GM23338 (cell line): Measurements from ENCODE around the gene ANKRD13C. TPM values are rescaled to one million over a fixed set of nuclear protein-coding genes. Genes with fewer than 3 reads are reported as not detected.

Source experiments
- ATAC-seq: fragments of 200-7000 bp; cut with Tn5 transposase; 3 replicates; pipeline ENCODE4 v1.9.1; 2020
- DNase-seq: peaks from one replicate; pipeline ENCODE4 v3.0.0-alpha.2; 2015; ENCODE audit warnings: low spot score
- H2AFZ ChIP-seq: fragments of 200-600 bp; sonication (generic); 2 replicates; pipeline ENCODE4 v1.8.0; 2016; ENCODE audit warnings: antibody characterized with exemption, mild to moderate bottlenecking, moderate library complexity
- H3F3A ChIP-seq: fragments of 200-600 bp; sonication (generic); replicated peaks from 2 replicates; pipeline ENCODE4 v1.8.0; 2017; ENCODE audit warnings: antibody characterized with exemption, mixed run types, low read depth
- H3K27ac ChIP-seq: fragments of 200-600 bp; sonication (generic); 2 replicates; pipeline ENCODE4 v1.6.1; 2016; ENCODE audit warnings: low read depth
- H3K27me3 ChIP-seq: fragments of 200-600 bp; sonication (generic); 2 replicates; pipeline ENCODE4 v1.8.0; 2016; ENCODE audit warnings: mild to moderate bottlenecking, mixed run types, moderate library complexity; ENCODE audit not compliant: insufficient read depth
- H3K36me3 ChIP-seq: fragments of 200-600 bp; sonication (generic); 2 replicates; pipeline ENCODE4 v1.8.0; 2016; ENCODE audit warnings: mild to moderate bottlenecking; ENCODE audit not compliant: insufficient read depth
- H3K4me1 ChIP-seq: fragments of 200-600 bp; sonication (generic); 2 replicates; pipeline ENCODE4 v1.8.0; 2016; ENCODE audit warnings: mild to moderate bottlenecking, moderate library complexity; ENCODE audit not compliant: insufficient read depth
- H3K4me2 ChIP-seq: fragments of 200-600 bp; sonication (generic); 2 replicates; pipeline ENCODE4 v1.7.1; 2017; ENCODE audit warnings: mixed run types
- H3K4me3 ChIP-seq: fragments of 200-600 bp; sonication (generic); 2 replicates; pipeline ENCODE4 v1.6.1; 2016; ENCODE audit warnings: mixed run types
- H3K79me2 ChIP-seq: fragments of 200-600 bp; sonication (generic); replicated peaks from 2 replicates; pipeline ENCODE4 v1.8.0; 2017; ENCODE audit warnings: mild to moderate bottlenecking; ENCODE audit not compliant: insufficient read depth
- H3K9me2 ChIP-seq: fragments of 200-600 bp; sonication (generic); 2 replicates; pipeline ENCODE4 v1.8.0; 2017; ENCODE audit not compliant: insufficient read depth
- H4K20me1 ChIP-seq: fragments of 200-600 bp; sonication (generic); replicated peaks from 2 replicates; pipeline ENCODE4 v1.8.0; 2017; ENCODE audit warnings: mild to moderate bottlenecking; ENCODE audit not compliant: insufficient read depth
- H3K27ac Mint-ChIP-seq: 2 replicates; pipeline ENCODE4 v1.8.0; 2020; ENCODE audit warnings: inconsistent platforms, mild to moderate bottlenecking, moderate library complexity, mixed read lengths
- H3K27me3 Mint-ChIP-seq: 3 replicates; pipeline ENCODE4 v1.8.0; 2022; ENCODE audit warnings: low read depth, mild to moderate bottlenecking, moderate library complexity, mixed read lengths, inconsistent platforms; ENCODE audit not compliant: insufficient read depth, poor library complexity
- H3K36me3 Mint-ChIP-seq: 3 replicates; pipeline ENCODE4 v1.8.0; 2021; ENCODE audit warnings: low read depth, mild to moderate bottlenecking, inconsistent platforms, moderate library complexity, mixed read lengths
- H3K4me1 Mint-ChIP-seq: 3 replicates; pipeline ENCODE4 v1.8.0; 2020; ENCODE audit warnings: mild to moderate bottlenecking, inconsistent platforms, mixed read lengths
- H3K4me3 Mint-ChIP-seq: 3 replicates; pipeline ENCODE4 v1.8.0; 2021; ENCODE audit warnings: moderate library complexity, mild to moderate bottlenecking, inconsistent platforms, mixed read lengths
- H3K9me3 Mint-ChIP-seq: 3 replicates; pipeline ENCODE4 v1.8.0; 2020; ENCODE audit warnings: moderate library complexity, mild to moderate bottlenecking, inconsistent platforms, mixed read lengths
- CREB1 ChIP-seq: fragments of 250-450 bp; sonication (Bioruptor Pico); IDR thresholded peaks from 2 replicates; pipeline ENCODE4 v1.5.0; 2020; ENCODE audit warnings: low read depth, mild to moderate bottlenecking, moderate library complexity
- EZH2 ChIP-seq: fragments of 200-600 bp; sonication (generic); IDR thresholded peaks from one replicate; pipeline ENCODE4 v1.8.0; 2017; ENCODE audit warnings: antibody characterized with exemption, mild to moderate bottlenecking, low read depth; ENCODE audit not compliant: unreplicated experiment
- EZH2phosphoT487 ChIP-seq: fragments of 200-600 bp; sonication (generic); IDR thresholded peaks from one replicate; pipeline ENCODE4 v1.8.1; 2018; ENCODE audit warnings: antibody characterized with exemption; ENCODE audit not compliant: unreplicated experiment
- JUNB ChIP-seq: IDR thresholded peaks from one replicate; pipeline ENCODE4 v1.6.1; 2016; ENCODE audit warnings: antibody characterized with exemption; ENCODE audit not compliant: unreplicated experiment
- NANOG ChIP-seq: IDR thresholded peaks from 2 replicates; pipeline ENCODE4 v1.6.1; 2016; ENCODE audit warnings: antibody characterized with exemption, borderline replicate concordance
- POLR2AphosphoS5 ChIP-seq: IDR thresholded peaks from 2 replicates; pipeline ENCODE4 v1.6.1; 2016; ENCODE audit warnings: antibody characterized with exemption, low read depth
- STAT1 ChIP-seq: IDR thresholded peaks from one replicate; pipeline ENCODE4 v1.6.1; 2016; ENCODE audit warnings: antibody characterized with exemption; ENCODE audit not compliant: unreplicated experiment
- ZNF331 ChIP-seq: fragments of 250-450 bp; sonication (Bioruptor Pico); IDR thresholded peaks from 2 replicates; pipeline ENCODE4 v1.5.0; 2020; ENCODE audit warnings: low read depth, mild to moderate bottlenecking, moderate library complexity
- ZNF462 ChIP-seq: fragments of 250-450 bp; sonication (Bioruptor Pico); IDR thresholded peaks from 2 replicates; pipeline ENCODE4 v1.5.0; 2020; ENCODE audit warnings: mild to moderate bottlenecking, moderate library complexity
- polyA plus RNA-seq: library from polyadenylated mRNA; unstranded; fragments of >200 nt; fragmentation: Nextera tagmentation; extraction: Ambion mirVana; gene quantifications from 2 replicates; pipeline ENCODE4 v1.2.1, GENCODE V29; 2016
- total RNA-seq: library from RNA; depleted of rRNA; stranded (reverse); fragments of >200 nt; shearing (Covaris generic); gene quantifications from 2 replicates; pipeline ENCODE4 v1.2.3, GENCODE V29; 2014
- TF ChIP-seq, protein P1 (sequence below): IDR thresholded peaks from 2 replicates; pipeline ENCODE4 v1.6.1; 2016; ENCODE audit warnings: antibody characterized with exemption

Gene ANKRD13C
- total and polyA plus RNA-seq, 2 experiments from 2014 or later = 12.3 to 32.5 TPM

- TF ChIP-seq ZNF462 (CRISPR knock-in tag) = no peak
- no peak for TF ChIP-seq JUNB
- TF ChIP-seq, protein P1, sequence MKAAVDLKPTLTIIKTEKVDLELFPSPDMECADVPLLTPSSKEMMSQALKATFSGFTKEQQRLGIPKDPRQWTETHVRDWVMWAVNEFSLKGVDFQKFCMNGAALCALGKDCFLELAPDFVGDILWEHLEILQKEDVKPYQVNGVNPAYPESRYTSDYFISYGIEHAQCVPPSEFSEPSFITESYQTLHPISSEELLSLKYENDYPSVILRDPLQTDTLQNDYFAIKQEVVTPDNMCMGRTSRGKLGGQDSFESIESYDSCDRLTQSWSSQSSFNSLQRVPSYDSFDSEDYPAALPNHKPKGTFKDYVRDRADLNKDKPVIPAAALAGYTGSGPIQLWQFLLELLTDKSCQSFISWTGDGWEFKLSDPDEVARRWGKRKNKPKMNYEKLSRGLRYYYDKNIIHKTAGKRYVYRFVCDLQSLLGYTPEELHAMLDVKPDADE = no peak
- TF ChIP-seq ZNF331 = no peak
- no peak for TF ChIP-seq STAT1
Measured at GRCh38 chr1:70220015-70220414, 134.5 kb downstream of the ANKRD13C start (continued).

DNA sequence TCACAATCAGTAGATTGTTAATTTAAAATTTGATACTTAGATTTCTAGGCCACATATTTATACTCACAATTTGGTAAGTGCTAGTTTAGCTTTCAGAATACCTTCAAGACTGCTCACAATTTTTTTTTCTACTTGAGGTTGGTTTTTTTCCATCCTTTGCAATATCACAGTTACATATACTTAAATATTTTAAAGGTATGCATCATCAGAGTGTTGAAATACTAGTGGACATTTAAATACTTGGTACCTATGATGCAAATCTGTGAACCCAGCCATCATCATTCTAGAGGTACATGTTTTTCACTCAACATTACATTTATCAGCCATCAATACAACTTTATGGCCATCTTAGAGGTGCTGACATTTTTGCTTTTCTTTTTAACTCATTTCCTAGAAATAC is 143.0 kb downstream of the ANKRD13C start:
- Histone ChIP-seq H3K27me3 (no peaks in the 10 kb centered on the region), H3K9me2 (no peaks in the 10 kb centered on the region), H3K4me2 (no peak overlapping the region), H3K4me3 (no peak overlapping the region), H3F3A (no peaks in the 10 kb centered on the region), H4K20me1 (peaks cover 4% of the 10 kb centered on the region; the same call in 1 of the 2 replicates), H3K79me2 (peaks cover 100% of the 10 kb centered on the region), H2AFZ (no peak overlapping the region), H3K4me1 (peaks cover 2% of the 10 kb centered on the region), H3K27ac (no peak overlapping the region), H3K36me3 (no peaks in the 10 kb centered on the region)
- H3K36me3 Mint-ChIP-seq = peaks cover 4% of the 10 kb centered on the region; the same call in 1 of the 3 replicates
- H3K27me3 Mint-ChIP-seq = no peaks in the 10 kb centered on the region
- no peaks in the 10 kb centered on the region for H3K9me3 Mint-ChIP-seq
- no peak for DNase-seq
- no peak overlapping the region for H3K4me3 Mint-ChIP-seq
- no peak overlapping the region for H3K27ac Mint-ChIP-seq
- peaks cover 3% of the 10 kb centered on the region; the same call in 1 of the 3 replicates for H3K4me1 Mint-ChIP-seq
- ATAC-seq = no peak
- no peak for TF ChIP-seq EZH2phosphoT487
- no peak for TF ChIP-seq EZH2
- no peak for TF ChIP-seq POLR2AphosphoS5
- no peak for TF ChIP-seq CREB1
- no peak for TF ChIP-seq ZNF462 (CRISPR knock-in tag)
- no peak for TF ChIP-seq NANOG
